SU-DHL-6 (cell line): ENCODE measurements around the gene EXT2.

ENCODE experiments used
- H2AFZ ChIP-seq: fragments of 200-600 bp; sonication (generic); 2 replicates; pipeline ENCODE4 v1.6.1; 2014; ENCODE audit warnings: low read depth, mild to moderate bottlenecking, moderate library complexity, mixed read lengths, antibody characterized with exemption, low read length; ENCODE audit not compliant: severe bottlenecking
- H3F3A ChIP-seq: fragments of 200-600 bp; shearing (Covaris generic); 2 replicates; pipeline ENCODE4 v1.6.0; 2016; ENCODE audit warnings: antibody characterized with exemption, mild to moderate bottlenecking; ENCODE audit not compliant: insufficient read depth
- H3K27ac ChIP-seq: fragments of 200-600 bp; sonication (generic); 2 replicates; pipeline ENCODE4 v1.5.1; 2016; ENCODE audit warnings: low read depth, mild to moderate bottlenecking, low read length, moderate library complexity, mixed read lengths
- H3K27me3 ChIP-seq: fragments of 200-600 bp; sonication (generic), shearing (Covaris generic); 2 replicates; pipeline ENCODE4 v1.6.0; 2014; ENCODE audit warnings: mild to moderate bottlenecking, low read length
- H3K36me3 ChIP-seq: fragments of 200-600 bp; sonication (generic); 2 replicates; pipeline ENCODE4 v1.6.1; 2014; ENCODE audit warnings: mild to moderate bottlenecking, low read length, mixed read lengths
- H3K4me2 ChIP-seq: fragments of 300-600, 200-600 bp; shearing (Covaris generic), sonication (generic); 2 replicates; pipeline ENCODE4 v1.6.0; 2014; ENCODE audit warnings: low read length, low read depth, mild to moderate bottlenecking; ENCODE audit not compliant: poor library complexity, severe bottlenecking
- H3K4me3 ChIP-seq: fragments of 200-600 bp; sonication (generic); 2 replicates; pipeline ENCODE4 v1.5.1; 2014; ENCODE audit warnings: antibody characterized with exemption, low read length, mild to moderate bottlenecking, mixed read lengths; ENCODE audit not compliant: insufficient read depth, poor library complexity, severe bottlenecking
- H3K79me2 ChIP-seq: fragments of 200-600 bp; sonication (generic); 2 replicates; pipeline ENCODE4 v1.6.1; 2014; ENCODE audit warnings: mild to moderate bottlenecking, low read length, moderate library complexity; ENCODE audit not compliant: insufficient read depth
- H3K9ac ChIP-seq: fragments of 200-600 bp; sonication (generic); 2 replicates; pipeline ENCODE4 v1.7.0; 2014; ENCODE audit warnings: mild to moderate bottlenecking, low read length
- H3K9me2 ChIP-seq: fragments of 200-600 bp; sonication (generic); replicated peaks from 2 replicates; pipeline ENCODE4 v1.6.1; 2014; ENCODE audit warnings: low read length; ENCODE audit not compliant: insufficient read depth
- H3K9me3 ChIP-seq: fragments of 200-600 bp; sonication (generic); 2 replicates; pipeline ENCODE4 v1.6.1; 2014; ENCODE audit warnings: low read length, mixed read lengths; ENCODE audit not compliant: insufficient read depth
- H4K20me1 ChIP-seq: fragments of 200-600 bp; sonication (generic); 2 replicates; pipeline ENCODE4 v1.6.1; 2014; ENCODE audit warnings: low read depth, mild to moderate bottlenecking, antibody characterized with exemption, low read length, moderate library complexity, mixed read lengths
- CTCF ChIP-seq: fragments of 200-600 bp; sonication (generic); IDR thresholded peaks from one replicate; pipeline ENCODE4 v1.5.1; 2017; ENCODE audit warnings: antibody characterized with exemption, mild to moderate bottlenecking, low read length, moderate library complexity; ENCODE audit not compliant: insufficient read depth, poor library complexity, severe bottlenecking
- EZH2phosphoT487 ChIP-seq: fragments of 200-600 bp; sonication (generic), shearing (Covaris generic); conservative IDR thresholded peaks from 2 replicates; pipeline ENCODE4 v1.6.1; 2018; ENCODE audit warnings: mild to moderate bottlenecking, antibody characterized with exemption, low read length, moderate library complexity, mixed read lengths

EXT2 gene

DNA sequence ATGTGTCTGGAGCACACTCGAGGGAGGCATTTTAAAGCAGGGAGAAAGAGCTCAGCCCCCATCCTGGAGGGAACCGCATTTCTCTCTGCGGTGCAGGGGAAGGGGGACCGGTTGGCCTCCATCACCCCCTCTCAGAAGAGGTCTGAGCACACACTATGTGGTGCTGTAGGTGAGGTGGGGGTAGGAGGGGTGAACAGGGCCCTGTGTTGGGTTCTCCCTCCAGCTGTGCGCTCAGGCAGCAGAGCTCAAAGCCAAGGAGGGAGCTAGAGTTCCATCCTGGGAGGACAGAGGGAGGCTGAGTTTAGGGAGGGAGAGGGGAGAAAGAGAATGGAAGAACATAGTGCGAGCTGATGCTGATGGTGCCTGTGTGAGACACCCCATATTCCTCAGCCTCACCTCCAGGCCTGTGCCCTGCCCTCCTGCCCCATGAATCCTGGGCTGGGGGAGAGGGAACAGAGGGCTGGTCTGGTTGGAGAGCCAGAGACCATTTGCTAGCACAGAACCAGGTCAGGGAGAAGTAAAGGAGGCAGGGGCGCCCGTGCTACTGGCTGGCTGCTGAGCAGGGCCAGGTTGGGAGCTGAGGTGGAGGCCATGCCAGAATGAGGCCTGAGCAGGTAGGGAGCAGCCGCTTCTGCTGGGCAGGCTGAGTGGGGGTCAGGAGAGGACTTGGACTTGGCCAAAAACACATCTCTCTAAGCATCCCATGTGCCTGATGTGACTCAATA lies 170.7 kb downstream of the EXT2 start:
- H4K20me1 ChIP-seq = no peaks in the 10 kb centered on the region
- no peak overlapping the region for H2AFZ ChIP-seq
- no peaks in the 10 kb centered on the region for H3K36me3 ChIP-seq
- H3K9me3 ChIP-seq = no peaks in the 10 kb centered on the region
- no peak overlapping the region for H3K9ac ChIP-seq
- H3F3A ChIP-seq = no peaks in the 10 kb centered on the region
- H3K27ac ChIP-seq = no peak overlapping the region
- TF ChIP-seq CTCF (no peak), EZH2phosphoT487 (no peak)
- H3K9me2 ChIP-seq = no peaks in the 10 kb centered on the region
- no peaks in the 10 kb centered on the region for H3K79me2 ChIP-seq
- H3K27me3 ChIP-seq = no peaks in the 10 kb centered on the region
- H3K4me3 ChIP-seq = no peak overlapping the region
- no peak overlapping the region for H3K4me2 ChIP-seq

GRCh38 chr11:44267006-44267749 lies 171.7 kb downstream of the EXT2 start:
- no peaks in the 10 kb centered on the region for H3K9me2 ChIP-seq
- no peaks in the 10 kb centered on the region for H3K36me3 ChIP-seq
- H3K27me3 ChIP-seq = no peaks in the 10 kb centered on the region
- no peak overlapping the region for H2AFZ ChIP-seq
- no peaks in the 10 kb centered on the region for H3K9me3 ChIP-seq
- H3K4me2 ChIP-seq = no peak overlapping the region
- H3K79me2 ChIP-seq = no peaks in the 10 kb centered on the region
- H3K27ac ChIP-seq = no peak overlapping the region
- no peak overlapping the region for H3K9ac ChIP-seq
- no peaks in the 10 kb centered on the region for H4K20me1 ChIP-seq
- TF ChIP-seq EZH2phosphoT487 = no peak
- no peak overlapping the region for H3K4me3 ChIP-seq
- no peaks in the 10 kb centered on the region for H3F3A ChIP-seq

DNA sequence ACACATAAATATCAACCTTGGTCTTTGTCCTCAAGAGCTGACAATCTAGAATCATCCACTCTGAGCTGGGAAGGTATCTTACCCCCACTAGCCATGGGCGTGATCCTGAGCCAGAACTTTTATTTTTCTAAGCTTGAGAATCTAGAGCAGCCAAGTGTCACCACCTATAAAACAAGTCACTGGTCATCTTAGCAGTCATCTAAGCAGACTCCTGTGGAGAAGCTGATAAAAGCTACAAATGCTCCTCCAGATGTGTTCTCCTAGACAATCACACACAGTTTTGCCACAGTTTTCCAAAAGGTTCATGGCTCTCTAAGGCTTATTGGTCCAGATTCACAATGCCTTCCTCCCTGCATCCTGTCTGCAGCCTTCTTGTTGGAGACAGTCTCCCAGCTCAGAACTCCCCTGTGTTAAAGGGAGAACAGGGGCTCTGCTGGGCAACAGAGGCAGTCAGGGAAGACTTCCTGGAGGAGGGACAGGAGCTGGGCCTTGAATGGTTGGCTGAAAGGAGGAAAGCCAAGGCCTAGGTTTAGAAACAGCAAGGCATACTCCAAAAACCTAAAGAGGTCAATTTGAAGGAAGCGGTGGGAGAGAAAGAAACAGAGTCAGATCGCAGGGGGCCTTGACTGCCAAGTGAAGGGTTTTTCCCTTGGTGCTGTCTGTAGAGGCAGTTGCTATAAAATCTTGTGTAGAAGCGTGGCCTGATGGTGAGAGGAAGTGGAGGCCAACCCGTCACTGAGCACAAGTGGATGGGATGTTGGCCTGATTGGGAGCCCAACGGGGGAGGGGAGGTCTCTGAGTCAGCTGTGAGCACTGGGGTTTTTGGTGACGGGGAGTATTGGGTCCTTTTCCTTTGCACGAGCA lies 172.5 kb downstream of the EXT2 start:
- no peak overlapping the region for H3K27ac ChIP-seq
- H2AFZ ChIP-seq = no peak overlapping the region
- H3K79me2 ChIP-seq = no peaks in the 10 kb centered on the region
- no peaks in the 10 kb centered on the region for H3K36me3 ChIP-seq
- no peaks in the 10 kb centered on the region for H3K9me2 ChIP-seq
- H3K9me3 ChIP-seq = no peaks in the 10 kb centered on the region
- no peak overlapping the region for H3K9ac ChIP-seq
- H3F3A ChIP-seq = no peaks in the 10 kb centered on the region
- H3K4me2 ChIP-seq = no peak overlapping the region
- TF ChIP-seq CTCF (no peak), EZH2phosphoT487 (no peak)
- no peaks in the 10 kb centered on the region for H3K27me3 ChIP-seq
- no peaks in the 10 kb centered on the region for H4K20me1 ChIP-seq
- H3K4me3 ChIP-seq = no peak overlapping the region
